GM21447 (cell line): Measurements from ENCODE around the gene CHM.

ENCODE experiments used
- ATAC-seq: cut with Tn5 transposase; IDR thresholded peaks from one replicate; pipeline ENCODE4 v1.9.1; 2021; ENCODE audit not compliant: unreplicated experiment

CHM gene

DNA sequence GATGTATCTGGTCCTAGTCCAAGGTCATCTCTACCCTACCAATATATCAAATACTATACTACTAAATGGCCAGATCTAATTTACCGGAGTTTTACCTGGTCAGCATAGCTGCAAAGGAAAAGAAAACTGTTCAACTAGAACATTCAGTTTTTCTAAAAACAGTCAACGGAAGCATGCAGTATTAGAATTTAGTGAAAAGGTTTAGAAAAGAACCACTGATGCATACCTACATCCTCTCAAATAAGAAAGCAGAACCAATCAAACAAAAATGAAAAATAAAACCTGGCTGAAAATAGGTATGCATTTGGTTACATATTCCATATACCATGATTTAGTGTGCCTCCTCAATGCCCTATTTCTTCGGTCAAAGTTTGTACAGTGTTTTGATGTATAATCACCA lies 140.0 kb downstream of the CHM start:
- ATAC-seq = no peak

DNA sequence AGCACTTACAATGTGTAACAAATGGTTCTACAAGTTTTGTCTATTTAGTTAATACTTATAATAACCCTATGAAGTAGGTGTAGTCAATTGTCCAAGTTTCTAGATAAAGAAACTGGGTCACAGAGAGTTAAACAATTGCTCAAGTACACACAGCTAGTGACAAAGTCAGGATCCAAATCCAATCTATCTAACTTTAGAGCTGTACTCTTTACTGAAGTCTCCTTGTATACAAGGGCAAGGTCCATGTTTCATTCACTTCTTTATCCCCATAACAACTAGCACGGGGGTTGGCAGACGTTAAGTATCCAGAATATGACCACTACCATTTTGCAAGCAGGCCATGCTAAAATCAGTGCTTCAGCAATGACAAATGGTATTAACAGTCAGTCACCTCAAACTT lies 141.0 kb downstream of the CHM start:
- ATAC-seq = no peak

DNA sequence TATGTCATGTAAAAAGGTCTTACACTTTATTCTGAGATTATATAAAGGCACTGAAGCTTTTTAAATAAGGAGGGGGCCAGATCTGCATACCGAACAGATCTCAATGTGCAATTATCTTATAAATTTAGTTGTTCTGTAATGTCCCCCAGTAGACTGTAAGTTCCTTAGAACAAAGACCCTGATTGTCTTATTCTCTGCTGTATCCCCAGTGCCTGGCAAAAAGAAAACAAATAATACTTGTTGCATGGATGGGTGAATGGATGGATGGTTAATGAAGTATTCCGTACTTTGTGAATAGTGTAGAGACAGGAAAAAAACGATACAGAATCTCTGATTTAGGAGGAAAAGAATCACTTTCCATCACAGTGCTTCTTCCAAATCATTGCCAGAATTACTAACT lies 141.5 kb downstream of the CHM start:
- no peak for ATAC-seq

- ATAC-seq = no peak
Observed at GRCh38 chrX:85903692-85904471, 143.5 kb downstream of the CHM start.

GRCh38 chrX:85897362-85898126 lies 149.8 kb downstream of the CHM start:
- no peak for ATAC-seq

GRCh38 chrX:85882601-85883000 lies 164.8 kb downstream of the CHM start:
- no peak for ATAC-seq

DNA sequence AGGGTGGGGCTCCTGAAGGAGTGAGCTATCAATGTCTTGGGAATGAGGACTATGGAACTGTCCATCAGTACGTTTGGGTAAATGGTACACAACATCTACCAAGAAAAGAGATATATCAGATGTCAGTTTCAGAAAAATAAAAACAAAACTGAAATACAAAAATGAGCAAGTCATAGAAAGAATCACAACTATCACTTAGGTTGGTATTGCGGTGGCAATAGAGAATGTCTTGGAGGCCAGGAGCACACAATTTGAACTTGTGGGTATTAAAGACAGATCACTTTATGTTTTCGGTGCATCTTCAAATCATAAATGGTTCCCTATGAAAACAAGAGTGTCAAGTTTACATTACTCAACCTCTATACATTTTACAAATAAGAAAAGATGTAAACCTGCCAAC lies 176.8 kb downstream of the CHM start:
- ATAC-seq = no peak

- no peak for ATAC-seq
Observed at GRCh38 chrX:85865324-85865723, 182.0 kb downstream of the CHM start.

DNA sequence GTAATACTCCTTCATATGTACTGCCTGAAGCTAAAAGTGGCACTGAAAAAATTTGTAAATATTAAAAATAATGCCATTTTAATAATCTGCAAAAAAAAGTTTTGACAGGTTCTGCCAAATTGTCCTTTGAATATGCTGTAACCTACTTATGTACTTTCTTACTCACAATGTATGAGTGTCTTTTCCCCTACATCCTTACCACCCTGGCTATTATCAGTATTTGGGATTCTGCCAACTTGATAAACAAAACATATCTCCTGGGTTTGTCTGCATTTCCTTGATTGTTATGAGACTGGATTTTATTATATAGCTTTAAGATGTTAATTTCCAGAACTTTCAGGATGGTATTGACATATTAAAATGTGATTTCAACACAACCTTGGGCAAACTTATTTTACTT lies 187.9 kb downstream of the CHM start:
- ATAC-seq = no peak

DNA sequence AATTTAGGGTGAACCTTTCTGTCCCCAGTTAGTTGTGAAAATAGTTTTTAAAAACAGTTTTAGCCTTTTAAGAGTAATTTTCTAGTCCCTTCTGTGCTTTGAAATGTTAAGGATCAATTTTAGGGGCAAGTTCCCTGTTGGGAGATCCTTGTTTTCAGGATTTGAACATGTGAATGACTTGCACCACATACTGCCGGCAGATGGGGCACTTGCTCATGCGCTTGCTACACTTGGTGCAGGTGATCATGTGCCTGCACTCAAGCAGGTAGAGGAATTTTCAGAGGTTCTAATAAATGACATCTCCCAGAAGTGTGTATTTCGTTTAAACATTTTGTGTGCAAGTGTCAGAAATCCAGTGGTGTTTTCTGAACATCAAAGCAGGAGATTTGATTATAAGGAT lies 195.9 kb downstream of the CHM start:
- no peak for ATAC-seq

GRCh38 chrX:85836868-85837267 lies 210.5 kb downstream of the CHM start:
- no peak for ATAC-seq

DNA sequence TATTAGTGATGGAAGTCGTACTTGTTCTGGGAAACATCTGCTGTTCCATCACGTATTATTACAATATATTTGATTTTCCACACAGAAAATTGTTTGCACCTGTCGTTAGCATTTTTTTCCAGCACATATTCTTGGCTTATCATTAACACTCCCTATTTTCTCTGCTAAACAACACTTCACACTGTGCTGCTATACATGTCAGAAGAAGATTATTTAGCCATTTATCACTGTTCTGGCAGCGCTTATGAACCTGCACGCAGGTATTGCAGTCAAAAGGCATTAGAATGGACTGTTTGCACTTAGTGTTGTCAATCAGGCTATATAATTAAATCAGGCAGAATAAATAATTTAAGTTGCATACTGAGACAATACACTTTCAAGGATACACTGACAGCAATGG lies 218.6 kb downstream of the CHM start:
- ATAC-seq = no peak

DNA sequence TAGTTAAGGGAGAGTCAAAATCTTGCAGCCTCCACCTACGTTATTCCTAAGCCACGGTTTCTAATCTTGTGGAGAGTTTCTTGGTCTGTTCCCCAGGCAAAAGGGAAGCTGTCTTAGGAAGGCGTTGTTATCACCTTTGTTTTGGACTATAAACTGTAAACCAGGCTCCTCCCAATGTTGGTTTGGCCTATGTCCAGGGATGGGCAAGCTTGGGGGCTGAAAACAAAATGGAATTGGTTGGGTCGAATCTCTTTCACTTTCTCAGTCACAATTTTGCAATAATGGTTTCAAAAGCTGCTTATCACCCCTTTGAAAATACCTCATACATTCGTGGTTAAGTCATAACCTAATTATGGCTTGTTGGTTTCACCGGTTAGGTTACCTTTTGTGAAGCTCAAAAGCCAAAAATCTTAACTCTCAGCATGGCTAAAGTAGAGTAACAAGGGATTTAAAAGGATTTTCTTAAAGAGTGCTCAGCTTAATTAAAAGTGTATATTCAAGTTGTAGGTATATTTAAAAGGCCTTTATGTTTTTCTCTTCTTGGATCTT lies 232.1 kb downstream of the CHM start:
- ATAC-seq = no peak
